Endothelial cell of umbilical vein (primary cell): ENCODE measurements around the gene CMSS1. TPM values are rescaled to one million over a fixed set of nuclear protein-coding genes. Genes with fewer than 3 reads are reported as not detected.

Experiments used
- BruUV-seq: library from RNA; stranded (reverse); fragments of 400-500 nt; replicated peaks from 2 replicates; lab custom pipeline; 2021; lab: Mats Ljungman, UMichigan
- CTCF ChIA-PET: fragments of 300-600, 350-600 bp; sonication (Branson Sonifier 250); formaldehyde crosslinking; loops from one replicate; lab custom pipeline; 2021; ENCODE audit warnings: antibody characterized with exemption, inconsistent platforms; lab: Charles Lee
- POLR2A ChIA-PET: fragments of 300-600, 350-600 bp; sonication (Branson Sonifier 250); formaldehyde crosslinking; loops from one replicate; lab custom pipeline; 2021; ENCODE audit warnings: antibody characterized with exemption, inconsistent platforms; lab: Charles Lee
- DNase-seq: peaks from one replicate; pipeline ENCODE4 v3.0.0-alpha.2; 2011; ENCODE audit warnings: low read depth, low spot score
- FAIRE-seq: peaks from 2 replicates; lab custom pipeline; 2011; peaks lifted over from hg19 to GRCh38; lab: Jason Lieb, UNC
- H2AFZ ChIP-seq: 2 replicates; pipeline ENCODE4 v1.6.0; 2012; ENCODE audit warnings: low read depth, low read length, control low read depth, inconsistent platforms
- H3K27ac ChIP-seq: 2 replicates; pipeline ENCODE4 v1.5.1; 2011; ENCODE audit warnings: low read depth, mild to moderate bottlenecking, control low read depth, low read length, moderate library complexity; ENCODE audit not compliant: insufficient read depth
- H3K27me3 ChIP-seq, 2 experiments: 2 replicates each; pipeline versions ENCODE4 v1.6.0 to v1.6.1; 2011; ENCODE audit warnings: low read length in 2 of 2, mixed read lengths in 1 of 2; ENCODE audit not compliant: control insufficient read depth in 2 of 2, insufficient read depth in 2 of 2
- H3K36me3 ChIP-seq, 2 experiments: 2 replicates in 1 of 2; 3 replicates in 1 of 2; pipeline ENCODE4 v1.5.1; 2011; ENCODE audit warnings: low read length in 2 of 2, mild to moderate bottlenecking in 1 of 2, moderate library complexity in 1 of 2; ENCODE audit not compliant: control insufficient read depth in 2 of 2, insufficient read depth in 2 of 2; ENCODE audit errors: extremely low read depth in 1 of 2
- H3K4me1 ChIP-seq: 3 replicates; pipeline ENCODE4 v1.5.1; 2011; ENCODE audit warnings: mild to moderate bottlenecking, low read length; ENCODE audit not compliant: control insufficient read depth, insufficient read depth; ENCODE audit errors: extremely low read depth
- H3K4me2 ChIP-seq: 2 replicates; pipeline ENCODE4 v1.6.1; 2011; ENCODE audit warnings: low read length, control low read depth, mixed read lengths; ENCODE audit not compliant: insufficient read depth
- H3K4me3 ChIP-seq, 3 experiments: fragments of 200-600 bp in 1 of 3; sonication (generic), shearing (Covaris generic) in 1 of 3; replicated peaks in 1 of 3; 2 replicates each; pipeline ENCODE4 v1.5.1; 2011 to 2016; ENCODE audit warnings: control low read depth in 3 of 3, low read length in 3 of 3, mild to moderate bottlenecking in 2 of 3, inconsistent platforms in 1 of 3, low read depth in 1 of 3, moderate library complexity in 1 of 3; ENCODE audit not compliant: insufficient read depth in 1 of 3
- H3K79me2 ChIP-seq: 2 replicates; pipeline ENCODE4 v1.6.0; 2012; ENCODE audit warnings: low read length, inconsistent platforms; ENCODE audit not compliant: control insufficient read depth, insufficient read depth
- H3K9ac ChIP-seq: replicated peaks from 2 replicates; pipeline ENCODE3; 2011; ENCODE audit warnings: low read length, control low read depth; ENCODE audit not compliant: insufficient read depth; ENCODE audit errors: extremely low read depth
- H3K9me1 ChIP-seq: replicated peaks from 3 replicates; pipeline ENCODE4 v1.6.0; 2011; ENCODE audit warnings: mild to moderate bottlenecking, low read length; ENCODE audit not compliant: control insufficient read depth, insufficient read depth; ENCODE audit errors: extremely low read depth
- H3K9me3 ChIP-seq: replicated peaks from 2 replicates; pipeline ENCODE4 v1.5.1; 2012; ENCODE audit warnings: low read length, inconsistent platforms; ENCODE audit not compliant: control insufficient read depth, insufficient read depth
- H4K20me1 ChIP-seq: replicated peaks from 2 replicates; pipeline ENCODE3; 2011; ENCODE audit warnings: mild to moderate bottlenecking, low read length; ENCODE audit not compliant: control insufficient read depth, insufficient read depth; ENCODE audit errors: extremely low read depth
- EZH2 ChIP-seq: IDR thresholded peaks from 2 replicates; pipeline ENCODE4 v1.6.1; 2012; ENCODE audit warnings: borderline replicate concordance, low read depth, mild to moderate bottlenecking, moderate library complexity, low read length, inconsistent platforms; ENCODE audit not compliant: severe bottlenecking
- FOS ChIP-seq: IDR thresholded peaks from 2 replicates; pipeline ENCODE4 v1.6.1; 2011; ENCODE audit warnings: mild to moderate bottlenecking, low read length, moderate library complexity, borderline replicate concordance; ENCODE audit not compliant: insufficient read depth
- GATA2 ChIP-seq: IDR thresholded peaks from 2 replicates; pipeline ENCODE4 v1.7.0; 2011; ENCODE audit warnings: low read depth, mild to moderate bottlenecking, moderate library complexity, mixed read lengths, low read length; ENCODE audit not compliant: insufficient read length, insufficient read depth
- JUN ChIP-seq: IDR thresholded peaks from 2 replicates; pipeline ENCODE4 v1.6.1; 2011; ENCODE audit warnings: borderline replicate concordance, low read depth; ENCODE audit not compliant: insufficient read length, insufficient read depth
- MYC ChIP-seq: IDR thresholded peaks from one replicate; pipeline ENCODE4 v1.6.1; 2011; ENCODE audit warnings: mild to moderate bottlenecking, low read depth, low read length
- POLR2A ChIP-seq: IDR thresholded peaks from 2 replicates; pipeline ENCODE4 v1.6.1; 2012; ENCODE audit warnings: low read depth, mild to moderate bottlenecking, control low read depth, low read length
- POLR2AphosphoS5 ChIP-seq: IDR thresholded peaks from 2 replicates; pipeline ENCODE4 v1.6.1; 2012; ENCODE audit warnings: low read depth, mild to moderate bottlenecking, control low read depth, low read length, moderate library complexity; ENCODE audit not compliant: insufficient read depth
- dilution Hi-C: fragments of 300-500 bp; cut with MboI; formaldehyde crosslinking; loops from one replicate; pipeline ENCODE4 v1.15.0; 2019; ENCODE audit warnings: low sequenced_read_pairs; ENCODE audit not compliant: extremely low pct_ligation_motif_present
- intact Hi-C: fragments of 100-400 bp; cut with micrococcal nuclease; formaldehyde crosslinking; loops from one replicate; pipeline ENCODE4 v1.10.0; 2022
- polyA plus RNA-seq, 4 experiments: library from polyadenylated mRNA; depleted of rRNA in 3 of 4; stranded (reverse) in 3 of 4; unstranded in 1 of 4; fragments of >200 nt; gene quantifications; 2 replicates each; pipeline versions ENCODE4 v1.2.1 to v1.2.3, GENCODE V29; 2011 to 2012; ENCODE audit warnings: missing spikeins in 1 of 4
- total RNA-seq: library from RNA; stranded (reverse); gene quantifications from 2 replicates; pipeline ENCODE4 v1.2.3, GENCODE V29; 2021
- TF ChIP-seq, protein P1 (sequence below): IDR thresholded peaks from 2 replicates; pipeline ENCODE4 v1.6.1; 2011; ENCODE audit not compliant: insufficient read depth, insufficient read length
- TF ChIP-seq, protein P2 (sequence below), 2 donors: IDR thresholded peaks; 1 replicate in 1 of 2; 2 replicates in 1 of 2; pipeline ENCODE4 v1.5.1; 2011; ENCODE audit warnings: low read length in 2 of 2, mild to moderate bottlenecking in 2 of 2, moderate library complexity in 2 of 2, control low read depth in 1 of 2, inconsistent platforms in 1 of 2, low read depth in 1 of 2; ENCODE audit not compliant: insufficient read depth in 1 of 2; ENCODE audit errors: extremely low read depth in 1 of 2

The CMSS1 gene
- total and polyA plus RNA-seq, 2 donors (not counting 3 experiments of a cell fraction or from before 2014, with no cell fraction given), result 9.7 to 60.6 TPM

DNA sequence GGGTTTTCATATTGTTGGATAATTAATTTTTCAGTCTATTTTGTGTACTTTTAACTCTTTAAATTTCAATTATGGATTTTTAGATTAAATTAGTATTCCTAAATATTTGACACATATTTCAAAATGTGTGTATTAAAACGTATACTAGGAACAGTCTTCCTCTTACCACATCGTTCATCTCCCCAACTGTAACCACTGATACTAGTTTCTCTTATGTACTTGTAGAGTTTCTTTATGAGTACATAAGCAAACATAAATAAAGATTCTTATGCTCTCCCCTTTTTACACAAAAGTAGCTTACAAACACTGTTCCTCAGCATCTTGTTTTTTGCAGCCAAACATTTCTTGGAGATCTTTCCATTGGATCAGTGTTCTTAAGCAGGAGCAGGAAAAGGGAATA is 45.9 kb downstream of the CMSS1 start:
- peaks cover 0 to 3% of the 10 kb centered on the region in 2 experiments for H3K36me3 ChIP-seq
- H3K79me2 ChIP-seq, result peaks cover 51% of the 10 kb centered on the region
- intact Hi-C loops, result no loop called here
- CTCF ChIA-PET, result interaction anchor here (0.7 kb wide), 1 partner anchor 23 kb away, joined by 3 read pairs; no protein-coding TSS in a partner anchor
- H4K20me1 ChIP-seq, result peaks cover 3% of the 10 kb centered on the region
- no peak overlapping the region for H2AFZ ChIP-seq
- no peak overlapping the region for H3K4me3 ChIP-seq
- dilution Hi-C loops, result no loop called here
- H3K4me2 ChIP-seq, result no peak overlapping the region
- no peaks in the 10 kb centered on the region for H3K27me3 ChIP-seq
- H3K9me1 ChIP-seq, result peaks cover 4% of the 10 kb centered on the region
- TF ChIP-seq MYC (no peak), POLR2A (no peak), JUN (no peak), POLR2AphosphoS5 (no peak), GATA2 (no peak), FOS (no peak), EZH2 (no peak)
- TF ChIP-seq, protein P1, sequence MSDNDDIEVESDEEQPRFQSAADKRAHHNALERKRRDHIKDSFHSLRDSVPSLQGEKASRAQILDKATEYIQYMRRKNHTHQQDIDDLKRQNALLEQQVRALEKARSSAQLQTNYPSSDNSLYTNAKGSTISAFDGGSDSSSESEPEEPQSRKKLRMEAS, result no peak
- TF ChIP-seq, protein P2, sequence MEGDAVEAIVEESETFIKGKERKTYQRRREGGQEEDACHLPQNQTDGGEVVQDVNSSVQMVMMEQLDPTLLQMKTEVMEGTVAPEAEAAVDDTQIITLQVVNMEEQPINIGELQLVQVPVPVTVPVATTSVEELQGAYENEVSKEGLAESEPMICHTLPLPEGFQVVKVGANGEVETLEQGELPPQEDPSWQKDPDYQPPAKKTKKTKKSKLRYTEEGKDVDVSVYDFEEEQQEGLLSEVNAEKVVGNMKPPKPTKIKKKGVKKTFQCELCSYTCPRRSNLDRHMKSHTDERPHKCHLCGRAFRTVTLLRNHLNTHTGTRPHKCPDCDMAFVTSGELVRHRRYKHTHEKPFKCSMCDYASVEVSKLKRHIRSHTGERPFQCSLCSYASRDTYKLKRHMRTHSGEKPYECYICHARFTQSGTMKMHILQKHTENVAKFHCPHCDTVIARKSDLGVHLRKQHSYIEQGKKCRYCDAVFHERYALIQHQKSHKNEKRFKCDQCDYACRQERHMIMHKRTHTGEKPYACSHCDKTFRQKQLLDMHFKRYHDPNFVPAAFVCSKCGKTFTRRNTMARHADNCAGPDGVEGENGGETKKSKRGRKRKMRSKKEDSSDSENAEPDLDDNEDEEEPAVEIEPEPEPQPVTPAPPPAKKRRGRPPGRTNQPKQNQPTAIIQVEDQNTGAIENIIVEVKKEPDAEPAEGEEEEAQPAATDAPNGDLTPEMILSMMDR (IDR thresholded peaks at IDR 0.05; ENCODE audit: extremely low read depth in 1 of 2, insufficient read depth in 1 of 2, low read depth in 1 of 2, low read length in 2 of 2), result no peak
- FAIRE-seq (no peak), DNase-seq (no peak)
- no peak overlapping the region for H3K27ac ChIP-seq
- no peak overlapping the region for H3K9ac ChIP-seq
- no TSS peak for BruUV-seq
- POLR2A ChIA-PET, result no interaction called here
- H3K4me1 ChIP-seq, result peaks cover 56% of the 10 kb centered on the region
- no peaks in the 10 kb centered on the region for H3K9me3 ChIP-seq
